Astrocyte (in vitro differentiated cells and primary cell): ENCODE measurements around the gene TMPRSS13. TPM values are rescaled to one million over a fixed set of nuclear protein-coding genes. Genes with fewer than 3 reads are reported as not detected.

Experiments used
- DNase-seq: peaks from one replicate; pipeline ENCODE4 v3.0.0-alpha.2; 2010; ENCODE audit warnings: low read depth
- FAIRE-seq: peaks from 2 replicates; lab custom pipeline; 2011; peaks lifted over from hg19 to GRCh38; lab: Jason Lieb, UNC
- H2AFZ ChIP-seq: 2 replicates; pipeline ENCODE4 v1.6.0; 2012; ENCODE audit warnings: low read depth, low read length, inconsistent platforms
- H3K27ac ChIP-seq: 2 replicates; pipeline ENCODE4 v1.5.1; 2011; ENCODE audit warnings: low read depth, low read length, inconsistent platforms
- H3K27me3 ChIP-seq: 2 replicates; pipeline ENCODE4 v1.6.0; 2011; ENCODE audit warnings: low read length, inconsistent platforms; ENCODE audit not compliant: insufficient read depth
- H3K36me3 ChIP-seq: 2 replicates; pipeline ENCODE4 v1.5.1; 2011; ENCODE audit warnings: low read length, inconsistent platforms; ENCODE audit not compliant: insufficient read depth
- H3K4me1 ChIP-seq: 2 replicates; pipeline ENCODE4 v1.5.1; 2011; ENCODE audit warnings: low read length, inconsistent platforms; ENCODE audit not compliant: insufficient read depth
- H3K4me2 ChIP-seq: 2 replicates; pipeline ENCODE4 v1.6.0; 2012; ENCODE audit warnings: low read length, inconsistent platforms
- H3K4me3 ChIP-seq: 2 replicates; pipeline ENCODE4 v1.5.1; 2011; ENCODE audit warnings: low read depth, mild to moderate bottlenecking, low read length, inconsistent platforms; ENCODE audit not compliant: insufficient read depth
- H3K79me2 ChIP-seq: 2 replicates; pipeline ENCODE4 v1.6.0; 2012; ENCODE audit warnings: mild to moderate bottlenecking, low read length, inconsistent platforms; ENCODE audit not compliant: insufficient read depth
- H3K9ac ChIP-seq: 2 replicates; pipeline ENCODE4 v1.6.0; 2012; ENCODE audit warnings: mild to moderate bottlenecking, low read length, inconsistent platforms
- H3K9me3 ChIP-seq: 2 replicates; pipeline ENCODE4 v1.5.1; 2012; ENCODE audit warnings: low read depth, mild to moderate bottlenecking, low read length, inconsistent platforms; ENCODE audit not compliant: insufficient read depth
- H4K20me1 ChIP-seq: 2 replicates; pipeline ENCODE4 v1.6.0; 2012; ENCODE audit warnings: low read length, inconsistent platforms; ENCODE audit not compliant: insufficient read depth
- H3K27ac Mint-ChIP-seq: one replicate; pipeline ENCODE4 v1.8.0; 2021; ENCODE audit warnings: mild to moderate bottlenecking, mixed read lengths; ENCODE audit not compliant: unreplicated experiment
- H3K27me3 Mint-ChIP-seq: one replicate; pipeline ENCODE4 v1.8.0; 2021; ENCODE audit warnings: low read depth, mixed read lengths; ENCODE audit not compliant: unreplicated experiment
- H3K36me3 Mint-ChIP-seq: one replicate; pipeline ENCODE4 v1.8.0; 2021; ENCODE audit warnings: low read depth, mixed read lengths; ENCODE audit not compliant: unreplicated experiment
- H3K4me1 Mint-ChIP-seq: one replicate; pipeline ENCODE4 v1.8.0; 2021; ENCODE audit warnings: low read depth, mixed read lengths; ENCODE audit not compliant: unreplicated experiment
- H3K4me3 Mint-ChIP-seq: one replicate; pipeline ENCODE4 v1.8.0; 2021; ENCODE audit warnings: mild to moderate bottlenecking, moderate library complexity, mixed read lengths; ENCODE audit not compliant: unreplicated experiment
- H3K9me3 Mint-ChIP-seq: one replicate; pipeline ENCODE4 v1.8.0; 2021; ENCODE audit warnings: mild to moderate bottlenecking, mixed read lengths; ENCODE audit not compliant: unreplicated experiment
- CTCF ChIP-seq: IDR thresholded peaks from 2 replicates; pipeline ENCODE4 v1.5.1; 2011; ENCODE audit warnings: low read depth, mild to moderate bottlenecking, inconsistent platforms, low read length, moderate library complexity; ENCODE audit not compliant: insufficient read depth
- EZH2 ChIP-seq: IDR thresholded peaks from 2 replicates; pipeline ENCODE4 v1.6.1; 2012; ENCODE audit warnings: mild to moderate bottlenecking, low read length, inconsistent platforms; ENCODE audit not compliant: insufficient read depth
- total RNA-seq: library from RNA; stranded (reverse); gene quantifications from 2 replicates; pipeline ENCODE4 v1.2.1, GENCODE V29; 2021

The TMPRSS13 gene
- total RNA-seq, 1 donor from 2014 or later = 0.66 TPM

- H2AFZ ChIP-seq = no peak overlapping the region
- no peaks in the 10 kb centered on the region for H4K20me1 ChIP-seq
- no peak overlapping the region for H3K4me3 Mint-ChIP-seq
- H3K27me3 ChIP-seq = no peaks in the 10 kb centered on the region
- H3K27ac ChIP-seq = no peak overlapping the region
- no peaks in the 10 kb centered on the region for H3K9me3 ChIP-seq
- no peaks in the 10 kb centered on the region for H3K4me1 ChIP-seq
- H3K9ac ChIP-seq = no peak overlapping the region
- H3K4me2 ChIP-seq = peak overlapping the region; percentile 45
- no peaks in the 10 kb centered on the region for H3K36me3 Mint-ChIP-seq
- peaks cover 12% of the 10 kb centered on the region for H3K27me3 Mint-ChIP-seq
- no peak for DNase-seq
- H3K79me2 ChIP-seq = no peaks in the 10 kb centered on the region
- TF ChIP-seq EZH2 (no peak), CTCF (no peak)
- no peak overlapping the region for H3K4me3 ChIP-seq
- FAIRE-seq = no peak
- H3K4me1 Mint-ChIP-seq = peaks cover 19% of the 10 kb centered on the region
- no peaks in the 10 kb centered on the region for H3K36me3 ChIP-seq
- no peak overlapping the region for H3K27ac Mint-ChIP-seq
- peaks cover 2% of the 10 kb centered on the region for H3K9me3 Mint-ChIP-seq
Measured at GRCh38 chr11:117851106-117851505, 78.1 kb downstream of the TMPRSS13 start.

Other genes starting within 250 kb of the TMPRSS13 start
- 0.16 TPM in 1 of 2 replicates, not detected in the other for gene DSCAML1, start 132.2 kb downstream of the TMPRSS13 start, total RNA-seq
- not detected in 2 replicates for gene FXYD2, start 104.7 kb downstream of the TMPRSS13 start, total RNA-seq
- gene FXYD6, start 52.7 kb downstream of the TMPRSS13 start, total RNA-seq = 8.1 and 10.5 TPM in 2 replicates
- 0.12 and 0.73 TPM in 2 replicates for gene IL10RA, start 57.0 kb upstream of the TMPRSS13 start, total RNA-seq
- gene TMPRSS4, start 147.7 kb upstream of the TMPRSS13 start, total RNA-seq = not detected in 2 replicates
- not detected in 2 replicates for gene SMIM35, start 157.6 kb upstream of the TMPRSS13 start, total RNA-seq
- 0.31 and 0.89 TPM in 2 replicates for gene SCN4B, start 223.4 kb upstream of the TMPRSS13 start, total RNA-seq
- gene SCN2B, start 247.2 kb upstream of the TMPRSS13 start, total RNA-seq = 0.18 and 0.29 TPM in 2 replicates